SK-N-MC (cell line): ENCODE measurements around the gene CRHR2.

ENCODE experiments used
- DNase-seq: peaks from one replicate; pipeline ENCODE4 v3.0.0-alpha.2; 2011; ENCODE audit warnings: low read depth, low spot score
- H3K27ac ChIP-seq: fragments of 200-600 bp; sonication (generic); 2 replicates; pipeline ENCODE4 v1.5.1; 2016; ENCODE audit warnings: mixed run types
- H3K36me3 ChIP-seq: fragments of 200-600 bp; sonication (generic); 2 replicates; pipeline ENCODE4 v1.6.1; 2017; ENCODE audit warnings: antibody characterized with exemption, low read length, mixed read lengths; ENCODE audit not compliant: insufficient read depth
- H3K4me3 ChIP-seq: fragments of 200-600 bp; sonication (generic); 2 replicates; pipeline ENCODE4 v1.5.1; 2016
- H3K9ac ChIP-seq: fragments of 200-600 bp; sonication (generic); 2 replicates; pipeline ENCODE4 v1.8.0; 2017; ENCODE audit warnings: mixed run types, mixed read lengths; ENCODE audit not compliant: insufficient read length
- H3K9me3 ChIP-seq: fragments of 200-600 bp; sonication (generic); 2 replicates; pipeline ENCODE4 v1.6.1; 2017; ENCODE audit warnings: low read depth, mild to moderate bottlenecking, antibody characterized with exemption, low read length, moderate library complexity, mixed read lengths
- EZH2 ChIP-seq: fragments of 200-600 bp; sonication (generic); IDR thresholded peaks from one replicate; pipeline ENCODE4 v1.6.1; 2017; ENCODE audit warnings: antibody characterized with exemption
- FOXP2 ChIP-seq: optimal IDR thresholded peaks from 2 replicates; pipeline ENCODE3; 2011; ENCODE audit warnings: mild to moderate bottlenecking, moderate library complexity; ENCODE audit not compliant: insufficient read depth; ENCODE audit errors: extremely low read length, control extremely low read depth
- POLR2AphosphoS5 ChIP-seq: IDR thresholded peaks from 2 replicates; pipeline ENCODE4 v1.6.1; 2012; ENCODE audit warnings: mild to moderate bottlenecking, low read depth, low read length, borderline replicate concordance

The CRHR2 gene

DNA sequence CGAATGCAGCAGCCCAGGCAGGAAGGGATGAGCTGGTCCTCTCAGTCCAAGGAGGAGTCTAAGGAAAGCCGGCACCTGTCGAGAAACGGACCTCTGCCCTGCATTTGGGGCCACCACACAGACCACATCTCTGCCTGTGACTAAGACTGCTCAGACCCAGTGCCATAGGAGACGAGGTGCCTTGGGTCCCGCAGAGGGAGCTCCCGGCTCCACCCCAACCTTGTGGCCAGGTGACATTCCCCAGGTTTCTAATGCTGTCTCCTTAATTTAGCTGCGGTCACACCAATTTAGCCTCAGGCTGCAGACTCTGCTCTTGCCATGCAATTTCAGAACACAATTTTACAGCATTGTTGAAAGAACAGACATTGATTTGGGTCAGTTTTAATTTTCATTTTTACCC, 22.8 kb upstream of the CRHR2 start:
- H3K4me3 ChIP-seq, result no peak overlapping the region
- H3K27ac ChIP-seq, result no peak overlapping the region
- no peaks in the 10 kb centered on the region for H3K36me3 ChIP-seq
- TF ChIP-seq EZH2, result no peak
- TF ChIP-seq POLR2AphosphoS5, result no peak
- no peak for TF ChIP-seq FOXP2
- DNase-seq, result no peak
- H3K9ac ChIP-seq, result no peak overlapping the region
- no peaks in the 10 kb centered on the region for H3K9me3 ChIP-seq

- Histone ChIP-seq H3K4me3 (no peak overlapping the region), H3K9ac (no peak overlapping the region), H3K36me3 (no peaks in the 10 kb centered on the region), H3K27ac (no peak overlapping the region), H3K9me3 (no peaks in the 10 kb centered on the region)
- no peak for DNase-seq
- TF ChIP-seq POLR2AphosphoS5, result no peak
- no peak for TF ChIP-seq FOXP2
- TF ChIP-seq EZH2, result no peak
Measured at GRCh38 chr7:30703756-30704155, 21.5 kb upstream of the CRHR2 start.

- H3K9me3 ChIP-seq, result no peaks in the 10 kb centered on the region
- no peak overlapping the region for H3K4me3 ChIP-seq
- H3K27ac ChIP-seq, result no peak overlapping the region
- H3K9ac ChIP-seq, result no peak overlapping the region
- no peak for DNase-seq
- H3K36me3 ChIP-seq, result no peaks in the 10 kb centered on the region
- TF ChIP-seq EZH2 (no peak), FOXP2 (no peak), POLR2AphosphoS5 (no peak)
Measured at GRCh38 chr7:30702200-30702599, 19.9 kb upstream of the CRHR2 start.

- DNase-seq, result no peak
- H3K4me3 ChIP-seq, result no peak overlapping the region
- TF ChIP-seq FOXP2 (no peak), POLR2AphosphoS5 (no peak), EZH2 (no peak)
- no peak overlapping the region for H3K27ac ChIP-seq
- no peak overlapping the region for H3K9ac ChIP-seq
- H3K9me3 ChIP-seq, result no peaks in the 10 kb centered on the region
- no peaks in the 10 kb centered on the region for H3K36me3 ChIP-seq
Measured at GRCh38 chr7:30700941-30701340, 18.7 kb upstream of the CRHR2 start.

DNA sequence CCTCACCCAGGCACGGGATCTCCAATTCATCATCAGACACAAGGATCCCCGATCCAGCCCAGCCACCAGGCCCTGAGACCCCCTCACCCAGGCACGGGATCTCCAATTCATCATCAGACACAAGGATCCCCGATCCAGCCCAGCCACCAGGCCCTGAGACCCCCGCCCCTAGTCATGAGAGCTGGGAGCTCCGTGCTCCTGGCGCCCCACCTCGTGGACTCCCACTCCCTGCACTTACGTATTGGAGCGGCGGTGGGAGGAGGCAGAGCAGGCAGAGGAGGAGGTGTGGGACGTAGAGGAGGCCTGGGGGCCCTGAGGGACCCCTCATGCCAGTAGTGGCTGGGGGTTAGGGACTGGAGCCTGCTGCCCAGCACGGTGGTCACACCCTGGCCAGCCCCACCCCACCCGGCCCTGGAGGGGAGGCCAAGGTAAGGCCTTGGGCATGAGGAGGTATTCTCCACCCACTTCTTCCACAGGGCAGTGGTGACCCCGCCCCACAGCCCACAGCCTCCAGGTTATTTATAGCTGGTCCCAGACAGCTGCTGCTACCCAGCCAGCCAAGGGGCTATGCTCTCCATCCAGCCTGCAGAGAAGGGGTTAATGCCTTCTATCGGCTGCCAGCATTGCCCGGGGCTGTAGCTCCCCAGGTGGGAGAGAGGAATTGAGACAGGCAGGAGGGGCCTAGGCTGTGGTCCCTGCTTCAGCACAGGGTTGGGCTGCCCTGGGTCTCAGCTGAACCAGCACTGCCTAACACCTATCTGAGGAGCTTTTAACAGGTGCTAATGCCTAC, 17.6 kb upstream of the CRHR2 start:
- no peaks in the 10 kb centered on the region for H3K36me3 ChIP-seq

GRCh38 chr7:30698481-30698880, 16.2 kb upstream of the CRHR2 start:
- H3K4me3 ChIP-seq, result no peak overlapping the region
- TF ChIP-seq EZH2 (no peak), POLR2AphosphoS5 (no peak), FOXP2 (no peak)
- DNase-seq, result no peak
- H3K27ac ChIP-seq, result no peak overlapping the region
- no peaks in the 10 kb centered on the region for H3K9me3 ChIP-seq
- H3K36me3 ChIP-seq, result no peaks in the 10 kb centered on the region
- H3K9ac ChIP-seq, result no peak overlapping the region

More for the DNA sequence above, 17.6 kb upstream of the CRHR2 start:
- Histone ChIP-seq H3K9ac (no peak overlapping the region), H3K9me3 (no peaks in the 10 kb centered on the region), H3K27ac (no peak overlapping the region), H3K4me3 (no peak overlapping the region)
- DNase-seq, result no peak
- TF ChIP-seq EZH2, result no peak
- no peak for TF ChIP-seq POLR2AphosphoS5

DNA sequence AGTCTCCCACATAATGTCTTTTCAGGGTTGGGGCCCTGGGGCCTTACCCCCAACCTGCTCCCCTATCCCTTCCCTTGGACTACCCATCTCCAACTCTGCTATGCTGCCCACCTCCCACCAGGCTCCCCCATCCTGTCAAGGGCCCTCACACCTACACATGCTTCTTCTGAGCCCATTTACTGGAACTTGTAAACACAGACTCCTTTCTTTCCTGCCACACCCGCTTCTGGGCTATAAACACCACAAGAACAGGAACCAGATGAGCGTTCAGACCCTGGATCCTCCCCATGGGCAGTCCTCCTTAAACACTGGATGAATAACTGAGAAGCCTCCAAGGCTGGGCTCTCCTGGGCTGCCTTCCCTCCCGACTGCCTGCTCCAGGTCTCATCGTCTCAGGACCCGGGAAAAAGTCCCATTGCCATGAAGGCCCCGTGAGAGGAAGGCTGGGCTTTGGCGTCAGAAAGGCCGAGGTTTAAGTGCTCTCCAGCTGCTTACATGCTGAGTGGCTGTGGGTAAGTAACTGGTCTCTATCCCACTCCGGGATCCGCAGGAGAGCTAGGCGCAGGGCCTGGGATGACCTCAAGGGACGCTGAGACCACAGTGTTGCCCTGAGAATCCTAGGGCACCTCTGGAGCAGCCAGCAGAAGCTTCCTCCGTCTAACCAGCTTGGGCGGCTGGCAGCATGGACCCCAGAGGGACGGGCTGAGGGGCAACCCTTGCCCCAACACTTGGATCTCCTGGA, 15.6 kb upstream of the CRHR2 start:
- Histone ChIP-seq H3K27ac (no peak overlapping the region), H3K4me3 (no peak overlapping the region), H3K9ac (no peak overlapping the region), H3K36me3 (no peaks in the 10 kb centered on the region), H3K9me3 (no peaks in the 10 kb centered on the region)
- TF ChIP-seq POLR2AphosphoS5, result no peak
- no peak for TF ChIP-seq FOXP2
- no peak for TF ChIP-seq EZH2
- no peak for DNase-seq

DNA sequence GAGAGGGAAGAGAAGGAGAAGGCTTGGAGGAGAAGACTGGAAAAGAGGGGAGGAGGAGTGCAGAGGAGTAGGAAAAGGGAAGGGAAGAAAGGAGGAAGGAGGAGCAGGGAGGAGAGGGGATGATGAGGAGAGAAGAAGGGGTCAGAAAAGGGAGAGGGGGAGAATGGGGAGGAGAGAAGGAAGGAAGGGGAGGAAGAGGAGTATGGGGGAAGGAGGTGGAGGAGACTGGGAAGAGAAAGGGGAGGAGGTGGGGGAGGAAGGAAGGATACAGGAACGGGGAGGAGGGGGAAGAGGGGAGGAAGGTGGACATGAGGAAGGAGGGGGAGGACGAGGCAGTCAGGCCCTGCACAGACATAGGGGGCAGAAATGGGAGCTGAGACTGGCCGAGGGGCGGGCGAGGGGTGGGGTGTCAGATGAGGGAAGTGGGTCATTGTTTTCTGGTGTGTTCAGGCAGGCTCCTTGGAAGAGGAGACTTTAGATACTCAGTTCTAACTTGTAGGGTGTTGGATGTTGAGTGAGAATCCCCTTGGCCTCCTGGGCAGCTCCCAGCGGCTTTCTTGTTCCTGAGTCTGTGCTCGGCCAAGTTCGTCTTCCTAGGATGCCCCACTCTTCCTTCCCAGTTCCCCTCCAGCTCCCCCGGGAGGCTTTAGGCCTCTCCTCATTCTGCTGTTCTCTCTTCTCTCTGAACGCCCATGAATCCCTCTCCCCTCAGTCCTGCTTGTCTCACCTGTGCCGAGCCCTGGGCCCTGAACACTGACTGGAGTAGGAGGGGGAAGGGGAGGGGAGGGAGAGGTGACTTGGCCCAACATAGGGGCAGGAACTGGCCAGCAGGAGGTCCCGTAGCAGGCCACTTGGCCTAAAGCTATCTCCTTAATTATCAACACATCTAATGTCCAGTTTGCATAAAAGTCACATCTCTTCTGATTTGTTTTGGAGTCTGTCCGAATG, 12.8 kb upstream of the CRHR2 start:
- H3K36me3 ChIP-seq, result no peaks in the 10 kb centered on the region
- no peak overlapping the region for H3K27ac ChIP-seq
- DNase-seq, result no peak
- H3K9ac ChIP-seq, result no peak overlapping the region
- no peak overlapping the region for H3K4me3 ChIP-seq
- TF ChIP-seq POLR2AphosphoS5 (no peak), EZH2 (no peak), FOXP2 (no peak)
- no peaks in the 10 kb centered on the region for H3K9me3 ChIP-seq
